ENCODE measurements around the gene POU2AF1. TPM values are rescaled to one million over a fixed set of nuclear protein-coding genes. Genes with fewer than 3 reads are reported as not detected.
A peak's percentile ranks its signal among the peaks of the same experiment; 100 is the strongest.

Gene POU2AF1
- total and polyA plus RNA-seq, 2 of the 13 experiments (the other 11 are each of a cell fraction or from before 2014, with no cell fraction given), result 1.9 to 3.6 TPM

DNA sequence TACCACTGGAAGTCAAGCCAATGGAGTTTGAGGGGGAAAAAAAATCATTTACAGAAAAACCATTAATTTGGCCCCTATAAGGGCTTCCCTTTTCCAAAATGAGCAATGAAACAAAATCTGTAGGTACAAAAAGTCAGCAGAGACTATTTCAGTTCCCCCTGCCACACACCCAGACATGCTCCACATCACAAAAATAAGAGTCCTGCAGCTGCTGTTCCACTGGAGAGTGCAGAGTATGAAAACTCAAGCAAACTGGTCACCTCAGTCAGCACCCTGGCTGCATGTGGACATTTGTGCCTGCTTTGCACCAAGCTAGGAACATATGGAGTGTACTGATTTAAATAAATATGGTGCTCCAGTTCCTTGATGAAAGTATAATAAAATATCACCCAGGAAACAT is 15.1 kb downstream of the POU2AF1 start:
- Histone ChIP-seq H3K4me1 (ENCODE audit: insufficient read depth, low read length) (peaks cover 100% of the 10 kb centered on the region), H3K36me3 (replicated peaks in 1 of 2; ENCODE audit: control insufficient read depth in 1 of 2, insufficient read depth in 2 of 2, low read length in 2 of 2) (no peaks in the 10 kb centered on the region), H2AFZ (ENCODE audit: low read length) (no peak overlapping the region), H3K27ac (ENCODE audit: extremely low read length, insufficient read depth, low read length) (peak overlapping the region; percentile 98), H3K9ac (ENCODE audit: insufficient read depth, low read depth, low read length) (no peak overlapping the region), H3K4me3 (replicated peaks in 1 of 3; ENCODE audit: insufficient read depth in 1 of 3, low read depth in 2 of 3, low read length in 3 of 3) (no peak overlapping the region), H3K4me2 (ENCODE audit: low read depth, low read length) (no peak overlapping the region), H3K27me3 (ENCODE audit: control insufficient read depth in 1 of 2, insufficient read depth in 2 of 2, low read length in 2 of 2) (no peaks in the 10 kb centered on the region), H3K9me3 (ENCODE audit: low read length) (no peaks in the 10 kb centered on the region), H4K20me1 (ENCODE audit: insufficient read depth, low read length) (no peaks in the 10 kb centered on the region), H3K79me2 (ENCODE audit: insufficient read depth, low read length) (no peaks in the 10 kb centered on the region)
- no TSS peak for BruUV-seq (replicated peaks)
- CTCF ChIA-PET (ENCODE audit: low intra/inter-chr PET ratio, low total read pairs), result no interaction called here
- POLR2A ChIA-PET, result interaction anchor here (12.2 kb wide), 1 partner anchor 30 kb away, joined by 197 read pairs; no protein-coding TSS in a partner anchor
- in situ Hi-C loops (cut with HindIII; ENCODE audit: extremely low pct_ligation_motif_present, low pct_unique_long_range_greater_than_20kb), result loop anchor here (5.0 kb wide), 1 partner anchor 53 kb away; no protein-coding TSS in a partner anchor
- no peak for DNase-seq (ENCODE audit: low spot score)
- TF ChIP-seq IKZF4 (CRISPR knock-in tag; IDR thresholded peaks at IDR 0.05; ENCODE audit: borderline replicate concordance, low read depth, not compliant biosample characterization) (no peak), MLX (CRISPR knock-in tag; IDR thresholded peaks at IDR 0.05) (no peak), ZNF557 (CRISPR knock-in tag; IDR thresholded peaks at IDR 0.05) (no peak), RFXAP (CRISPR knock-in tag; IDR thresholded peaks at IDR 0.05; ENCODE audit: borderline replicate concordance) (no peak), SMC3 (IDR thresholded peaks at IDR 0.05; ENCODE audit: low read length) (no peak), ZNF792 (CRISPR knock-in tag; IDR thresholded peaks at IDR 0.05) (no peak), ZNF143 (CRISPR knock-in tag; IDR thresholded peaks at IDR 0.05) (no peak), POLR2A (IDR thresholded peaks at IDR 0.05; ENCODE audit: insufficient read depth in 1 of 2, low read depth in 2 of 2, low read length in 2 of 2) (no peak)
- TF ChIP-seq, protein P1, sequence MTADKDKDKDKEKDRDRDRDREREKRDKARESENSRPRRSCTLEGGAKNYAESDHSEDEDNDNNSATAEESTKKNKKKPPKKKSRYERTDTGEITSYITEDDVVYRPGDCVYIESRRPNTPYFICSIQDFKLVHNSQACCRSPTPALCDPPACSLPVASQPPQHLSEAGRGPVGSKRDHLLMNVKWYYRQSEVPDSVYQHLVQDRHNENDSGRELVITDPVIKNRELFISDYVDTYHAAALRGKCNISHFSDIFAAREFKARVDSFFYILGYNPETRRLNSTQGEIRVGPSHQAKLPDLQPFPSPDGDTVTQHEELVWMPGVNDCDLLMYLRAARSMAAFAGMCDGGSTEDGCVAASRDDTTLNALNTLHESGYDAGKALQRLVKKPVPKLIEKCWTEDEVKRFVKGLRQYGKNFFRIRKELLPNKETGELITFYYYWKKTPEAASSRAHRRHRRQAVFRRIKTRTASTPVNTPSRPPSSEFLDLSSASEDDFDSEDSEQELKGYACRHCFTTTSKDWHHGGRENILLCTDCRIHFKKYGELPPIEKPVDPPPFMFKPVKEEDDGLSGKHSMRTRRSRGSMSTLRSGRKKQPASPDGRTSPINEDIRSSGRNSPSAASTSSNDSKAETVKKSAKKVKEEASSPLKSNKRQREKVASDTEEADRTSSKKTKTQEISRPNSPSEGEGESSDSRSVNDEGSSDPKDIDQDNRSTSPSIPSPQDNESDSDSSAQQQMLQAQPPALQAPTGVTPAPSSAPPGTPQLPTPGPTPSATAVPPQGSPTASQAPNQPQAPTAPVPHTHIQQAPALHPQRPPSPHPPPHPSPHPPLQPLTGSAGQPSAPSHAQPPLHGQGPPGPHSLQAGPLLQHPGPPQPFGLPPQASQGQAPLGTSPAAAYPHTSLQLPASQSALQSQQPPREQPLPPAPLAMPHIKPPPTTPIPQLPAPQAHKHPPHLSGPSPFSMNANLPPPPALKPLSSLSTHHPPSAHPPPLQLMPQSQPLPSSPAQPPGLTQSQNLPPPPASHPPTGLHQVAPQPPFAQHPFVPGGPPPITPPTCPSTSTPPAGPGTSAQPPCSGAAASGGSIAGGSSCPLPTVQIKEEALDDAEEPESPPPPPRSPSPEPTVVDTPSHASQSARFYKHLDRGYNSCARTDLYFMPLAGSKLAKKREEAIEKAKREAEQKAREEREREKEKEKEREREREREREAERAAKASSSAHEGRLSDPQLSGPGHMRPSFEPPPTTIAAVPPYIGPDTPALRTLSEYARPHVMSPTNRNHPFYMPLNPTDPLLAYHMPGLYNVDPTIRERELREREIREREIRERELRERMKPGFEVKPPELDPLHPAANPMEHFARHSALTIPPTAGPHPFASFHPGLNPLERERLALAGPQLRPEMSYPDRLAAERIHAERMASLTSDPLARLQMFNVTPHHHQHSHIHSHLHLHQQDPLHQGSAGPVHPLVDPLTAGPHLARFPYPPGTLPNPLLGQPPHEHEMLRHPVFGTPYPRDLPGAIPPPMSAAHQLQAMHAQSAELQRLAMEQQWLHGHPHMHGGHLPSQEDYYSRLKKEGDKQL (CRISPR knock-in tag; IDR thresholded peaks at IDR 0.05; ENCODE audit: low read depth), result no peak
- TF ChIP-seq, protein P2, sequence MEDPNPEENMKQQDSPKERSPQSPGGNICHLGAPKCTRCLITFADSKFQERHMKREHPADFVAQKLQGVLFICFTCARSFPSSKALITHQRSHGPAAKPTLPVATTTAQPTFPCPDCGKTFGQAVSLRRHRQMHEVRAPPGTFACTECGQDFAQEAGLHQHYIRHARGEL (CRISPR knock-in tag; IDR thresholded peaks at IDR 0.05), result no peak
- TF ChIP-seq, protein P3, sequence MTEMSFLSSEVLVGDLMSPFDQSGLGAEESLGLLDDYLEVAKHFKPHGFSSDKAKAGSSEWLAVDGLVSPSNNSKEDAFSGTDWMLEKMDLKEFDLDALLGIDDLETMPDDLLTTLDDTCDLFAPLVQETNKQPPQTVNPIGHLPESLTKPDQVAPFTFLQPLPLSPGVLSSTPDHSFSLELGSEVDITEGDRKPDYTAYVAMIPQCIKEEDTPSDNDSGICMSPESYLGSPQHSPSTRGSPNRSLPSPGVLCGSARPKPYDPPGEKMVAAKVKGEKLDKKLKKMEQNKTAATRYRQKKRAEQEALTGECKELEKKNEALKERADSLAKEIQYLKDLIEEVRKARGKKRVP (CRISPR knock-in tag; IDR thresholded peaks at IDR 0.05), result no peak
- TF ChIP-seq, protein P4, sequence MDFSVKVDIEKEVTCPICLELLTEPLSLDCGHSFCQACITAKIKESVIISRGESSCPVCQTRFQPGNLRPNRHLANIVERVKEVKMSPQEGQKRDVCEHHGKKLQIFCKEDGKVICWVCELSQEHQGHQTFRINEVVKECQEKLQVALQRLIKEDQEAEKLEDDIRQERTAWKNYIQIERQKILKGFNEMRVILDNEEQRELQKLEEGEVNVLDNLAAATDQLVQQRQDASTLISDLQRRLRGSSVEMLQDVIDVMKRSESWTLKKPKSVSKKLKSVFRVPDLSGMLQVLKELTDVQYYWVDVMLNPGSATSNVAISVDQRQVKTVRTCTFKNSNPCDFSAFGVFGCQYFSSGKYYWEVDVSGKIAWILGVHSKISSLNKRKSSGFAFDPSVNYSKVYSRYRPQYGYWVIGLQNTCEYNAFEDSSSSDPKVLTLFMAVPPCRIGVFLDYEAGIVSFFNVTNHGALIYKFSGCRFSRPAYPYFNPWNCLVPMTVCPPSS (IDR thresholded peaks at IDR 0.05), result no peak
- no peak for FAIRE-seq
- ATAC-seq, result no peak
- intact Hi-C loops (cut with micrococcal nuclease; ENCODE audit: unreplicated experiment), result no loop called here
